Thyroid gland (tissue), 4 donors: ENCODE data around the gene TBC1D8.

ENCODE experiments used
- CTCF ChIP-seq, 6 experiments: fragments of 200-600 bp in 3 of 6; fragments of 450-650 bp in 3 of 6; sonication (generic) in 3 of 6; IDR thresholded peaks; one replicate each; pipeline ENCODE4 v1.5.1; 2016 to 2019; ENCODE audit warnings: antibody characterized with exemption in 6 of 6, mild to moderate bottlenecking in 2 of 6, inconsistent platforms in 1 of 6, moderate library complexity in 1 of 6
- POLR2A ChIP-seq, 2 donors: fragments of 450-650 bp; IDR thresholded peaks; one replicate each; pipeline ENCODE4 v1.6.1; 2017; ENCODE audit warnings: antibody characterized with exemption in 2 of 2, mild to moderate bottlenecking in 2 of 2, moderate library complexity in 1 of 2

GRCh38 chr2:101026923-101027469 is 124.2 kb downstream of the TBC1D8 start:
- TF ChIP-seq CTCF (IDR thresholded peaks at IDR 0.05) (no peak), POLR2A (IDR thresholded peaks at IDR 0.05) (no peak)
